NCI-H82 treated with DMSO at 0.1 percent for 48 hours (cell line): ENCODE measurements around the gene HDX.
"Not testable (repeated sequence)": the region's sequence is repeated elsewhere in the genome, so short reads cannot be mapped to it uniquely, and the experiment has no call there.

Source experiments
- DNase-seq: peaks from one replicate; lab custom pipeline; 2025; ENCODE audit not compliant: unreplicated experiment; lab: John Stamatoyannopoulos, UW

Gene HDX

GRCh38 chrX:84340968-84341367 lies 161.3 kb downstream of the HDX start:
- no peak for DNase-seq

GRCh38 chrX:84339507-84340364 lies 162.5 kb downstream of the HDX start:
- DNase-seq = peak; percentile 47

- no peak for DNase-seq
These were observed 165.6 kb downstream of the HDX start for GRCh38 chrX:84336646-84337045.

- no peak for DNase-seq
These were observed 167.1 kb downstream of the HDX start for GRCh38 chrX:84335121-84335520.

GRCh38 chrX:84322083-84322827 lies 180.0 kb downstream of the HDX start:
- DNase-seq = no peak

- DNase-seq = no peak
These were observed 181.6 kb downstream of the HDX start for GRCh38 chrX:84320614-84321013.

- no peak for DNase-seq
These were observed 182.2 kb downstream of the HDX start for GRCh38 chrX:84320023-84320422.

GRCh38 chrX:84318661-84319060 lies 183.6 kb downstream of the HDX start:
- no peak for DNase-seq

GRCh38 chrX:84315946-84316345 lies 186.3 kb downstream of the HDX start:
- not testable (repeated sequence) for DNase-seq
